HG02610 (cell line): ENCODE data around the gene SPRYD3.

ENCODE experiments used
- ATAC-seq: cut with Tn5 transposase; IDR thresholded peaks from one replicate; pipeline ENCODE4 v1.9.1; 2021; ENCODE audit warnings: mild to moderate bottlenecking, moderate library complexity; ENCODE audit not compliant: unreplicated experiment

Gene SPRYD3

GRCh38 chr12:53063708-53064612 is 15.2 kb downstream of the SPRYD3 start:
- no peak for ATAC-seq

DNA sequence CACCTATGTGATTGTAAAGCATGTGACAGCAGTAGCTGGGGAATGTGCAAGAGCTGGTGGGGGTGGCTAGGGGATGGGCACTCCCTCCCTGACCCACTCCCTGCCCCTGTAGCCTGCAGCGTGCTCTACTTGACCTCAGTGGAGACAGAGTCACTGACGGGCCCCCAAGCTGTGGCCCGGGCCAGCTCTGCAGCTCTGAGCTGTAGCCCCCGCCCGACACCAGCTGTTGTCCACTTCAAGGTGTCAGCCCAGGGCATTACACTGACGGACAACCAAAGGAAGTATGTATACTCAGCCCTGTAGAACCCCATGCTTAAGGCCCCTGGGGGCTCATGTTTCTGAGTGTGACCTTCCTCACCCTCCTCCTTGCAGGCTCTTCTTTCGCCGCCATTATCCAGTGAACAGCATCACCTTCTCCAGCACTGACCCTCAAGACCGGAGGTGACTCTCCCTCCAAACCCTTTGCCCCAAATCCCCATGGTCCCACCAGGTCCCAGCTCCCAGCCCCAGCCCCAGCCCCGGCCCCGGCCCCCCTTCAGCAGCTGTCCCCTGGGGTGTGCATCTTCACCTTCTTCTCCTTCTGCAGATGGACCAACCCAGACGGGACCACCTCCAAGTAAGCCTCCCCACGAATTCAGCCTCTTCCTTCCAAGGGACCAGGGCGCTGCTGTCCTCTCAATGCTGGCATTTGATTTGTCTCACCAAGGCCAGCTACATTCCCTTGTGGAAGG is 16.0 kb downstream of the SPRYD3 start:
- ATAC-seq = no peak

DNA sequence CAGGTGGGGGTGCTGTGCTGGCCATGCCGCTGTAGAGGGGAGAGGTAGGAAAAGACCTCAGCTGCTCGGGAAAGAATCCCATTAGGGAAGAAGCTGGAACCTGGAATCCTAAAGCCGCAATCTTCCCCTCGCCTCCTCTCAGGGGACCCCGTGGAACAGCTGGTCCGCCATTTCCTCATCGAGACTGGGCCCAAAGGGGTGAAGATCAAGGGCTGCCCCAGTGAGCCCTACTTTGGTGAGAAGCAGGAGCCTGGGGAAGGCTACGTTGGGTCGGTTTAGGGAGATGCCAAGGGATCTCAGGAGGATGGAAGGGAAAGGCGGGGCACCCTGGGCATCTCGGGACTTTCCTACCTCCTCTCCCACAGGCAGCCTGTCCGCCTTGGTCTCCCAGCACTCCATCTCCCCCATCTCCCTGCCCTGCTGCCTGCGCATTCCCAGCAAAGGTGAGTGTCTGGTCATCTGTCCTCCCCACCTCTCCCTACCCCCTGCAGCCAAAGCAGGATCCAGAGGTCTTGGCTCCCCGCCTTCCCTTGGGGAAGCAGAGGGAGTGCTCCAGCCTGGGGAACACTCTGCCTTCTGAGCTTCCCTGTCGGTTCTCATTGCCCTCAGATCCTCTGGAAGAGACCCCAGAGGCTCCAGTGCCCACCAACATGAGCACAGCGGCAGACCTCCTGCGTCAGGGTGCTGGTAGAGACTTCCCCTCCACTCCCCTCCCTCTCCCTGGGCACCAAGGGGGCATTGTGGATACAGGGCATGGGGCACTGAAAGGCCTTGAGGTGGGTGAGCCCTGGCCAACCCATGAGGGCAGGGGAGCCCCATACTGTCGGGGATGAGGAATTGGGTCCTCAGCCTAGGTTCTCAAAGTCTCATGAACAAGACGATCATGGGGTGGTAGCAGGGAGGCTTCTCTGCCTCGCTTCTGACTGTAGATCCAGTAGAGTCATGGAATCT is 16.9 kb downstream of the SPRYD3 start:
- ATAC-seq = no peak

- ATAC-seq = no peak
Measured at GRCh38 chr12:53061404-53062010, 17.7 kb downstream of the SPRYD3 start.

- ATAC-seq = no peak
Measured at GRCh38 chr12:53060721-53061276, 18.4 kb downstream of the SPRYD3 start.

GRCh38 chr12:53060064-53060720 is 19.0 kb downstream of the SPRYD3 start:
- no peak for ATAC-seq

DNA sequence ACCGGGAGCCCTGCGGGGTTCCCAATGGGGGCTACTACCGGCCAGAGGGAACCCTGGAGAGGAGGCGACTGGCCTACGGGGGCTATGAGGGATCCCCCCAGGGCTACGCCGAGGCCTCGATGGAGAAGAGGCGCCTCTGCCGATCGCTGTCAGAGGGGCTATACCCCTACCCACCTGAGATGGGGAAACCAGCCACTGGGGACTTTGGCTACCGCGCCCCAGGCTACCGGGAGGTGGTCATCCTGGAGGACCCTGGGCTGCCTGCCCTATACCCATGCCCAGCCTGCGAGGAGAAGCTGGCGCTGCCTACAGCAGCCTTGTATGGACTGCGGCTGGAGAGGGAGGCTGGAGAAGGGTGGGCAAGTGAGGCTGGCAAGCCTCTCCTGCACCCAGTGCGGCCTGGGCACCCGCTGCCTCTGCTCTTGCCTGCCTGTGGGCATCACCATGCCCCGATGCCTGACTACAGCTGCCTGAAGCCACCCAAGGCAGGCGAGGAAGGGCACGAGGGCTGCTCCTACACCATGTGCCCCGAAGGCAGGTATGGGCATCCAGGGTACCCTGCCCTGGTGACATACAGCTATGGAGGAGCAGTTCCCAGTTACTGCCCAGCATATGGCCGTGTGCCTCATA is 19.6 kb downstream of the SPRYD3 start:
- ATAC-seq = no peak

- no peak for ATAC-seq
Measured at GRCh38 chr12:53058674-53059433, 20.3 kb downstream of the SPRYD3 start.

- ATAC-seq = no peak
Measured at GRCh38 chr12:53057816-53058500, 21.2 kb downstream of the SPRYD3 start.

DNA sequence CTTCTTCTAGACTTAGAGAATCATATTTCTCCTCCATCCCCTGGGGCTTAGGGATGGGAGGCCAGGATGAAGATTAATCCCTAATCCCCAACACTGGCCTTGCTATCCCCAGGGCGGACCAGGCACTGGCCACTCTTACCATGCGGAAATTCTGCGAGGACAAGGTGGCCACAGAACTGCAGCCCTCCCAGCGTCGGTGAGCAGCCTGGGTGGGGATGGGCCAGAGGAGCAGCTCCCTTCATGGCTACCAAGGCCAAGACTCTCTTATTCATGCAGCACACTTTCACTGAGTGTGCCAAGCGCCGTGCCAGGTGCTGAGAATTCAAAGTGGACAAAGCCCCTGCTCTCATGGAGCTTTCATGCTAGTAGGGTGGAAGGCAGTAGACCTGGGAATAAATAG is 22.3 kb downstream of the SPRYD3 start:
- ATAC-seq = no peak

GRCh38 chr12:53056296-53056695 is 22.9 kb downstream of the SPRYD3 start:
- ATAC-seq = no peak

DNA sequence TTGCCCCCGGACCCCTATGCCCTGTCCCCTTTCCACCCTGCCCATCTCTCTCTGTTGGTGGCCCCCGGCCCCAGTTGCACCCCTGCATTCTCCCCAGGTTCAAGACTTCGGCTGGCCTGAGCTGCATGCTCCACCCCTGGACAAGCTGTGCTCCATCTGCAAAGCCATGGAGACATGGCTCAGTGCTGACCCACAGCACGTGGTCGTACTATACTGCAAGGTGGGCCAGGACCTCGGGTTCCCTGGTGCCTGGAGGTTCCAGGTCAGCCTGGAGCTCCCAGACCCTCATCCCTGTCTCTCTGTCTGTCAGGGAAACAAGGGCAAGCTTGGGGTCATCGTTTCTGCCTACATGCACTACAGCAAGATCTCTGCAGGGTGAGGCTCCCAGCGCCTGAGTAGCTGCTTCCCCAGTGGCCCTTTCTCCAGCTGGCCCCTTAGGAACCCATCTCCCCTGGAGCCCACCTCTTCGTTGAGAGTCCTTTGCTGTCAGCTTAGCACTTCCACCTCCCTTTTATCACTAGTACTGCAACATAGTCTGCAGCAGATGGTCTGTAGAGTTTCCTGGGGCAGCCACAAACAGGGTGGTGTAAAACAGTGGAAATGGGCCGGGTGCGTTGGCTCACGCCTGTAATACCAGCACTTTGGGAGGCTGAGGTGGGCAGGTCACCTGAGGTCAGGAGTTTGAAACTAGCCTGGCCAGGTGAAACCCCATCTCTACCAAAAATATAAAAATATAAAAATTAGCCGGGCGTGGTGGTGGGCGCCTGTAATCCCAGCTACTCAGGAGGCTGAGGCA is 23.5 kb downstream of the SPRYD3 start:
- ATAC-seq = no peak

- peak; percentile 87 for ATAC-seq
Measured at GRCh38 chr12:53054112-53054878, 24.9 kb downstream of the SPRYD3 start.

DNA sequence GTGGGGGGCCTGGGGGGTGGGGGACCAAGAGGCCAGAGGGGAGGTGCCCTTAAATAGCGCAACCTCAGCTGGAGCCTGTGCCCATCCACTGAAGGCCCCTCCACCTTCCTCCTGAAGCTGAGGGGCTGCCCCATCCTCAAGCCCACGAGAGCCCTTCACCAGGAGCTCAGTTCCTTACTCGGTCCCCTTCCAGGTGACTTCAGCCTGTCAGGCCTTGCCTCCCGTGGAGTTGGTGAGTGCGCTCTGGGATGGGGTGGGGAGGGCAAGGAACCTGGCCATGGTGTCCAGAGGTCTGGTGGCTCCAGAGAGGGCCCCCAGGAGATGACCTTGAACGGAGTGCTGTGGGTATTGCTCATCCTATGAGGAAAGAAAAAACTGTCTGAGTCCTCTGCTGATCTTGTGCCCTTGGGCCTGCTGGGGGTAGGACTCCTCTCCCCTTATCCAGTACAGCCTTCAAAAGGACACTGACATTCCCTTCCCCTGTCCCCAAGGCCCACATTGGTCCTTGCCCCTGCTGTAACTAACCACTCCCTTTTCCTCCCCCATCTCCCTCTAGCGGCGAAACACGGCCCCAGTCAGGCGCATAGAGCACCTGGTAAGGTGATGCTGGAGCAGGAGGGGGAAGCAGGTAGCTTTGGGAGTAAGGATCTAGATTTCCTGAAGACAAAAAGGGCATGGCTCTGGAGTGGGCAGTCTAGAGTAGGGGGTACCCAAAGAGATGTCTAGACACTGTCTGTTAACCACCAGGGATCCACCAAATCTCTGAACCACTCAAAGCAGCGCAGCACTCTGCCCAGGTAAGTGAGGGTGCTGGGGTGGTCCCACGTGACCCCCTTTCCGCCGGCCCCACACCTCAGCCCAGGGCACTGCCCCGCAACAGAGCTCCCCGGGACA is 25.7 kb downstream of the SPRYD3 start:
- no peak for ATAC-seq

GRCh38 chr12:53052419-53053217 is 26.6 kb downstream of the SPRYD3 start:
- no peak for ATAC-seq
